DND-41 (cell line): ENCODE results near the gene DPP6.

Source experiments
- EZH2 ChIP-seq: IDR thresholded peaks from 3 replicates; pipeline ENCODE4 v1.6.1; 2012; ENCODE audit warnings: borderline replicate concordance, low read depth, mild to moderate bottlenecking, moderate library complexity, low read length, inconsistent platforms; ENCODE audit not compliant: severe bottlenecking
- TF ChIP-seq, protein P1 (sequence below): IDR thresholded peaks from 2 replicates; pipeline ENCODE4 v1.5.1; 2012; ENCODE audit warnings: borderline replicate concordance, low read length, moderate library complexity, mild to moderate bottlenecking; ENCODE audit not compliant: poor library complexity, severe bottlenecking; ENCODE audit errors: extremely low read depth

DNA sequence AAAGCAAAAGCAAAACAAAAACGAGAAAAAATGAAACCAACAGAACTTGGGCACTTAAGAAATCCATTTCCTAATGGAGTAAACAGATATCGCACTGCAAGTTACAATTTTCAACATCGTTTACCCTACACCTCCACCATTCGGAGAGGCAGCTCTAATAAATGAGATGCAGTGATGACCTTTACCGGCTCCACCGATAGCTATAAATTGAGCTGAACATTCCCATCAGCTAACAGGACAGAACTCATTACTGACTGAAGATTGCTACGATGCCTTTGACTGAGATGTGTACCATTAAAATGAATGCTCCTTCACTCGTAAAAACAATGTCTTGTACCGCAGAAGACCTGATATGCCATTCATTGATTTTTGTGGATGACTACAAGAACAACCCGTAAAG, 465.6 kb downstream of the DPP6 start:
- TF ChIP-seq EZH2, result no peak
- TF ChIP-seq, protein P1, sequence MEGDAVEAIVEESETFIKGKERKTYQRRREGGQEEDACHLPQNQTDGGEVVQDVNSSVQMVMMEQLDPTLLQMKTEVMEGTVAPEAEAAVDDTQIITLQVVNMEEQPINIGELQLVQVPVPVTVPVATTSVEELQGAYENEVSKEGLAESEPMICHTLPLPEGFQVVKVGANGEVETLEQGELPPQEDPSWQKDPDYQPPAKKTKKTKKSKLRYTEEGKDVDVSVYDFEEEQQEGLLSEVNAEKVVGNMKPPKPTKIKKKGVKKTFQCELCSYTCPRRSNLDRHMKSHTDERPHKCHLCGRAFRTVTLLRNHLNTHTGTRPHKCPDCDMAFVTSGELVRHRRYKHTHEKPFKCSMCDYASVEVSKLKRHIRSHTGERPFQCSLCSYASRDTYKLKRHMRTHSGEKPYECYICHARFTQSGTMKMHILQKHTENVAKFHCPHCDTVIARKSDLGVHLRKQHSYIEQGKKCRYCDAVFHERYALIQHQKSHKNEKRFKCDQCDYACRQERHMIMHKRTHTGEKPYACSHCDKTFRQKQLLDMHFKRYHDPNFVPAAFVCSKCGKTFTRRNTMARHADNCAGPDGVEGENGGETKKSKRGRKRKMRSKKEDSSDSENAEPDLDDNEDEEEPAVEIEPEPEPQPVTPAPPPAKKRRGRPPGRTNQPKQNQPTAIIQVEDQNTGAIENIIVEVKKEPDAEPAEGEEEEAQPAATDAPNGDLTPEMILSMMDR, result no peak
